HG03280 (cell line): Measurements from ENCODE around the gene SLC38A7.
A peak's percentile ranks its signal among the peaks of the same experiment; 100 is the strongest.
"Not testable (repeated sequence)": the region's sequence is repeated elsewhere in the genome, so short reads cannot be mapped to it uniquely, and the experiment has no call there.

ENCODE experiments used
- ATAC-seq: cut with Tn5 transposase; IDR thresholded peaks from one replicate; pipeline ENCODE4 v1.9.1; 2021; ENCODE audit warnings: mild to moderate bottlenecking, moderate library complexity; ENCODE audit not compliant: unreplicated experiment

SLC38A7 gene

GRCh38 chr16:58678716-58679115 is 5.9 kb downstream of the SLC38A7 start:
- ATAC-seq = no peak

- ATAC-seq = no peak
These were observed 6.3 kb downstream of the SLC38A7 start for GRCh38 chr16:58678269-58678668.

DNA sequence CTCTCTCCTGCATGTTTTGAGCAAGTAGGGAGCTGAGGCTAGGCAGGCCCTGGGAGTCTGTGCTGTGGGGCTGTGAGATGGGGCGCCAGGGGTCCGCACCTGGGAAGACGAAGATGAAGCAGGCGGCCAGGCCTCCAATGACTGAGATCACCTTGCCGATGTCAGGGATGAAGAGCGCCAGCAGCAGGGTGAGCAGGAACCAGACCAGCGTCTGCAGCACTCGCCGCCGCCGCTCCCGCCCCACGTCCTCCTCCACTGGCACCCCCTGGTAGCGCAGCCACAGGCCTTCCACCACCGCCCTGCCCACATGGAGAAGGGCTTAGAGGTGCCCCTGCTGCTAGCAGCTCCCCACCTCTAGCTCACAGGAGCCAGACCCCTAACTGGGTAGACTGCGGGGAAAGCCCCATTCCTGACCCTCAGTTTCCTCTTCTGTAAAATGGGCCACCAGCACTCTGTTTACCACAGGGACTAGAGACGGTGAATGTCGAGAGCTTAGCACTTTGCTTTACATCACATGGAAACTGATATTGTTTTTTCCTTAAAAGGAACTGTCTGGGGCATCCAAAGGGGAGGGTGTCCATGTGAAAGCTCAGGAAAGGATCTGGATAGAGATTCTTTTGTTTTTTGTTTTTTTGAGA is 13.5 kb downstream of the SLC38A7 start:
- no peak for ATAC-seq

DNA sequence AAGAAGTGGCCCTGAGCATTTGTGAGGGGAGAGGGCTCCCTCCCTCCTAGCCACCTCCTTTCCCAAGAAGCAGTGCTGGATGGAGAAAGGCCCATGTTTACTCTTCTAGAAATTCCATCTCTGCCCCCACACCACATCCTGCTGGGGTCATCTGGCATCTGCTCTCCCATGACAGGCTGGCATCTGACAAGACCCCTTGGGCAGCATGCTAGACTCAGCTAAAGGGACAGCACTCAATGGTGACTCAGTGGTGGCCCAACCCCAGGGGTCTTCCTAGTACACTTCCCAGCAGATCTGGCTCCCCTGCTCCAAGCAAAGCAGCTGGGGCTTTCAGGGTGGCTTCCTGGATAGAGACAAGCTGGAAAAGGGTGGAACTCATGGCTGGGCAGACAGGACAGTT is 14.4 kb downstream of the SLC38A7 start:
- ATAC-seq = no peak

DNA sequence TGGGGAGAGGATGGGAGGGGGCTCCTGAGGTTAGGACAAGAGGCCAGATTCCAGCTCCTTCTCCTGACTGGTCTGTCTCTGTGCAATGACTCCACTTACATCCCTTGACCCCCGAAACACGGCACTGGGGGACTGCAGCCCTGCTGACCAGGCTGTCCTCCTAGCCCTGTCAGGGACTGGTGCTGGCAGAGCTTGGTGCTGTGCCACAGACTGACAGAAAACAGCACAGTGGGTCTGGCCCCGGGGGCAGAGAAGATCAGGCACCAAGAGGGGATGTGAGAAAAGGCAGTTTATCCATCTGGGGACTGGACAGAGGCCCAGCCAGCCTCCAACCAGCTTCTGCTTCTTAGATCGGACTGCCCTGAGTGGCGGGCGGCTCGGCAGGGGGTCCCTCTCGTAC is 19.4 kb downstream of the SLC38A7 start:
- no peak for ATAC-seq

DNA sequence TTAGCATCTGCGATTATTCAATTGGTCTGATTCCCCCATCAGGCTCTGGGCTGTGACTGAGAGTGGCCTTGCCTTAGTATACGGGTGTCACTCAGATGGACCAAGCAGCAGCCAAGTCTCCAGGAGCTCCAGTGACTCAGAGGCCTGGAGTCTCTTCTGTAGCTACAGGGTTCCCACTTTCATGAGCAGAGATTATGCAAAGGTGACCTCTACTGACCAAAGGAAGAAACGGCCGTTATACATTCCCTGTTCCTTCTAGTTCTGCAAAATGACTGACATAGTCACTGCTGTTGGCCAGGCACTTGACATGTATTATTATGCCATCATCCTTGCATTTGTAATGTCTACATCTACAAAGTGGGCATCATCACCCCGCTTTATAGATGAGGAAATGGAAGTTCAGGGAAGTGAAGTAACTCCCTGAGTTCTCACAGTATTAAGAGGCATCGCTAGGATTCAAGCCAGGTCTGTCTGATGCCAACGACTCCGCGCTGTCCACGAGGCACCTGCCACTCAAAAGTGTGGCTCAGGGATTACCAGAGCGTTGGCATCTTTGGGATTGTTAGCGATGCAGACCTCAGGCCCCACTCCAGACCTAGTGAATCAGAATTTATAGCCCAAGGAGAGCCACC is 23.3 kb downstream of the SLC38A7 start:
- peak; percentile 85 for ATAC-seq

GRCh38 chr16:58659911-58660310 is 24.7 kb downstream of the SLC38A7 start:
- ATAC-seq = not testable (repeated sequence)

- no peak for ATAC-seq
These were observed 25.8 kb downstream of the SLC38A7 start for GRCh38 chr16:58658796-58659211.

GRCh38 chr16:58656899-58657298 is 27.7 kb downstream of the SLC38A7 start:
- no peak for ATAC-seq

DNA sequence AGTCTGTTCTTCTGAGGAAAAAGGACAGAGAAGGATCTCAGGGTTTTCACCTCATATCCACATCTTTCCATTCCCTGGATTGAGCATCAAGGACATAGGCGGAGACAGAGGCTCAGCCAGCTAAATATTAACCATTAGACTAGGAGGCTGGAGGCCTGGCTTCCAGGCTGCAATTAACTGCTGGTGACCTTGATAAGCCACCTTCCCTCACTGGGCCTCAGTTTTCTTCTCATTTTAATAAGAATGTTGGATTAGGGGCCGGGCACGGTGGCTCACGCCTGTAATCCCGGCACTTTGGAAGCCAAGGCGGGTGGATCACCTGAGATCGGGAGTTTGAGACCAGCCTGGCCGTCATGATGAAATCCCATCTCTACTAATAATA is 29.4 kb downstream of the SLC38A7 start:
- no peak for ATAC-seq

DNA sequence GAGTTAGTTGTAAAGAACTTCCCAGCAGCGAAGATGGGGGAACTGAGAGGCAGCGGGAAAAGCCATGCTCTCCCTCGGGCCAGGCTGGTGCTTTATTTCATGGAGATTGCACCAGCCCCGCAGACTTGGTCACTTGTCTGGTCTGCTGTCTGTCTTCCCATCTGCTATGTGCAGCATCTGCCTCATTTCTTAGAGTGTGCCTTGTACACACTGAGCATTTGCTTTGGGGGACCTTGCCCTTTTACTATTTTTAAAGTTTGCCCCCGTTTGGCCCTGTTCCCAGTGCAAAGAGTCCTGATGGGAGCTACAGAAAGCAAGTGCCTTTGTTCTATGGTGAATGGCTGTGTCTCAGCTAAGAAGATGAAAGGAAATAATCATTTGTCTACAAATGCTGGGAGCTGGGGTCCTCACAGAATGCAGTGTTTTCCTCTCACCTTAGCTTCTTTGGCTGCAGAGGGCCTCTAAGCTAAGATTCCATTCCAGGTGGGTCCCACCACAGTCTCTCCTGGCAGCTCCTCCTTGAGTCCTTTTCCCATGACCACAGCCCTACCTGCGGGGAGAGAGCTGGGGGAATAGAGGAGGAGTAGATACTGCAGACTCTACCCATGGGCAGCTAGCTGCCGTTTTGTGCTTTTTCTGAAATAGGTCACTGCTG is 29.9 kb downstream of the SLC38A7 start:
- ATAC-seq = no peak

DNA sequence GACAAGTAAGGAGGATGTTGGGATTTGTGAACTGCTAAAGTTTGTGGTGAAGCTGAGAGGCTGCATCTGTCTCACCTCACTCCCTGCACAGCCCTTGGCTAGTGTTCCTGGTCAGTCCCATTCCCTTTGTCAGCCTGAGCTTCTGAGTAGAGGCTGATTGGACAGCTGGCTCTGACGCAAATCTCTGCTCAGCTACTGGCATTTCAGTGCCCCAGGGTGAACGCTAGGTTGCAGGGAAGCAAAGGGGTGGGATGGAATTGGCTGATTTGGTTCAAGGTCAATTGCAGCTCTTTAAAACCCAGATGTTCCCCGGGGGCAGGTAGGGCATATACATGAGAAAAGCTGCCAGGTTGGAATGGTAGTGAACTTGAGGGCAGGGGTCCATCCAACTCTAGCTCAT is 31.8 kb downstream of the SLC38A7 start:
- no peak for ATAC-seq

GRCh38 chr16:58651965-58652348 is 32.6 kb downstream of the SLC38A7 start:
- no peak for ATAC-seq

DNA sequence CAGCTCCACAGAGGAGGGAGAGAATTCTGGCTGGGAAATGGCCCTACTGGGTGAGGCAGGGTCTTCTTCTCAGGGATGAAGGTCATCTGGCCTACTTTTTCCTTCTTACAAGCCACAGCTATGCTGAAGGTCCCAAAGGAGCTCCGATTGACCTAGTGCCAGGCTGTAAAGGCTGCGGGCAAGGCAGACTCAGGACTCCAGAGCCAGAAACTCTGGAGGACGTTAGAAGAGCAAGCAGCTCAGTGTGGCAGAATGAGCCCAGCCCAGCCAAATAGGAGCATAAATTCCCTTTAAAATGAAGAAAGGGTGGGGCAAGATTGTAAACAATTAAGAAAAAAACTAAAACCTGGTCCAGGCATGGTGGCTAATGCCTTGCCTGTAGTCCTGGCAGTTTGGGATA is 34.9 kb downstream of the SLC38A7 start:
- ATAC-seq = no peak

GRCh38 chr16:58647107-58647506 is 37.5 kb downstream of the SLC38A7 start:
- ATAC-seq = no peak

- no peak for ATAC-seq
These were observed 39.6 kb downstream of the SLC38A7 start for GRCh38 chr16:58644765-58645487.

DNA sequence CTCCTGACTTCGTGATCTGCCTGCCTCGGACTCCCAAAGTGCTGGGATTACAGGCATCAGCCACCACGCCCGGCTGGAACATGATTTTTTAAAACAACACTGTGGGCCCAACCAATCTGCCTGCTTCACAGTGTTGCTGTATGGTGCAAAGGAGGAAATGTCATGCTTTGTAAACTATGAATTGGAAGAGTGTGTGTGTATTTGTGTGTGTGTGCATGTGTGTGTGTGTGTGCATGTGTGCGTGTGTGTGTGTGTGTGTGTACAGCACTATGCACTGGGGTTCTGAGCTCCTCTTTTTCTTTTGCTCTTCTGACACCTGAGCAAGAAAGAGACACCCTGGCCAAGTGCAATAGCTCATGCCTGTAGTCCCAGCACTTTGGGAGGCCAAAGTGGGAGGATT is 40.5 kb downstream of the SLC38A7 start:
- no peak for ATAC-seq

- no peak for ATAC-seq
These were observed 43.6 kb downstream of the SLC38A7 start for GRCh38 chr16:58640949-58641348.

GRCh38 chr16:58639836-58640235 is 44.7 kb downstream of the SLC38A7 start:
- ATAC-seq = no peak

DNA sequence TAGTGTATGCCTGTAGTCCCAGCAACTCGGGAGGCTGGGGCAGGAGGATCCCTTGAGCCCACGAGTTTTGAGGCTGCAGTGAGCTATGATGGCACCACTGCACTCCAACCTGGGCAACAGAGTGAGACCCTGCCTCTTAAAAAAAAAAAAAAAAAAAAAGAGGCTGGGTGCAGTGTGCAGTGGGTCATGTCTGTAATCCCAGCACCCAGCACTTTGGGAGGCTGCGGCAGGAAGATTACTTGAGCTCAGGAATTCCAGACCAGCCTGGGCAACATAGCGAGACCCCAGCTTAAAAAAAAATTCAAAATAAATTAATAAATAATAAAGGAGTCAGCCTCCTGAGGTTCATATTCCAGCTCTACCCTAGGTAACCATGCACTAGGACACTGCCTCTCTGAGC is 45.3 kb downstream of the SLC38A7 start:
- ATAC-seq = no peak

- ATAC-seq = no peak
These were observed 46.2 kb downstream of the SLC38A7 start for GRCh38 chr16:58638148-58639036.
